Peyer's patch (tissue), 4 donors: ENCODE measurements around the gene IFI6.

Experiments
- POLR2A ChIP-seq, 2 donors: fragments of 450-650 bp; IDR thresholded peaks; one replicate each; pipeline ENCODE4 v1.5.1; 2017; ENCODE audit warnings: antibody characterized with exemption in 2 of 2, mild to moderate bottlenecking in 2 of 2, moderate library complexity in 2 of 2
- TF ChIP-seq, protein P1 (sequence below), 6 experiments: fragments of 450-650 bp in 4 of 6; fragments of 200-600 bp in 2 of 6; sonication (generic) in 1 of 6; IDR thresholded peaks; one replicate each; pipeline ENCODE4 v1.5.1; 2017 to 2019; ENCODE audit warnings: antibody characterized with exemption in 6 of 6, mild to moderate bottlenecking in 3 of 6, moderate library complexity in 1 of 6

DNA sequence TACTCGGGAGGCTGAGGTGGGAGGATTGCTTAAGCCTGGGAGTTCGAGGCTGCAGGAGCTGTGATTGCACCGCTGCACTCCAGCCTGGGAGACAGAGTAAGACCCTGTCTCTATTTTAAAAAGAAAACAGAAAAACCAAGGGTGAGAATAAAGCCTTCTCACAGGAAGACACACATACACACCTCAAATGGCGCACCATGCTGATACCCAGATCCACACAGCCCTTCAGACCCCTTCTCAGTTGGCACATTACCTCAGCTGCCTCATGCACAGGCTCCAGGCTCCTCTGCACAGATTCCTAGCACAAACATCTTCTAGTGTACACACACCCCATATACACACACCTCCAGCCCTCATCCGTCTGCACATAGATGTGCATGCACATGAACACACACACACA is 44.9 kb downstream of the IFI6 start:
- TF ChIP-seq, protein P1, sequence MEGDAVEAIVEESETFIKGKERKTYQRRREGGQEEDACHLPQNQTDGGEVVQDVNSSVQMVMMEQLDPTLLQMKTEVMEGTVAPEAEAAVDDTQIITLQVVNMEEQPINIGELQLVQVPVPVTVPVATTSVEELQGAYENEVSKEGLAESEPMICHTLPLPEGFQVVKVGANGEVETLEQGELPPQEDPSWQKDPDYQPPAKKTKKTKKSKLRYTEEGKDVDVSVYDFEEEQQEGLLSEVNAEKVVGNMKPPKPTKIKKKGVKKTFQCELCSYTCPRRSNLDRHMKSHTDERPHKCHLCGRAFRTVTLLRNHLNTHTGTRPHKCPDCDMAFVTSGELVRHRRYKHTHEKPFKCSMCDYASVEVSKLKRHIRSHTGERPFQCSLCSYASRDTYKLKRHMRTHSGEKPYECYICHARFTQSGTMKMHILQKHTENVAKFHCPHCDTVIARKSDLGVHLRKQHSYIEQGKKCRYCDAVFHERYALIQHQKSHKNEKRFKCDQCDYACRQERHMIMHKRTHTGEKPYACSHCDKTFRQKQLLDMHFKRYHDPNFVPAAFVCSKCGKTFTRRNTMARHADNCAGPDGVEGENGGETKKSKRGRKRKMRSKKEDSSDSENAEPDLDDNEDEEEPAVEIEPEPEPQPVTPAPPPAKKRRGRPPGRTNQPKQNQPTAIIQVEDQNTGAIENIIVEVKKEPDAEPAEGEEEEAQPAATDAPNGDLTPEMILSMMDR (IDR thresholded peaks at IDR 0.05): no peak
- TF ChIP-seq POLR2A (IDR thresholded peaks at IDR 0.05): no peak
